K562 (cell line): ENCODE measurements around the gene DNAJB12. TPM values are rescaled to one million over a fixed set of nuclear protein-coding genes. Genes with fewer than 3 reads are reported as not detected.

ENCODE experiments used
- CCNT2 ChIP-seq: IDR thresholded peaks from 2 replicates; pipeline ENCODE4 v1.6.1; 2011; ENCODE audit warnings: borderline replicate concordance, low read depth, mild to moderate bottlenecking, moderate library complexity, mixed read lengths, low read length; ENCODE audit not compliant: insufficient read length; ENCODE audit errors: extremely low read depth
- GATA2 ChIP-seq: sonication (generic); formaldehyde crosslinking; IDR thresholded peaks from 2 replicates; pipeline ENCODE4 v1.4.0; 2020; ENCODE audit warnings: mild to moderate bottlenecking, missing genetic modification reagents
- GTF2F1 ChIP-seq: IDR thresholded peaks from 2 replicates; pipeline ENCODE4 v1.6.1; 2011; ENCODE audit warnings: low read depth, low read length, improper control_type of control experiment
- JUN ChIP-seq, 2 experiments: sonication (generic) in 1 of 2; formaldehyde crosslinking in 1 of 2; IDR thresholded peaks; 2 replicates each; pipeline versions ENCODE4 v1.6.1 to v1.8.0; 2012 to 2022; ENCODE audit warnings: borderline replicate concordance in 2 of 2, mild to moderate bottlenecking in 2 of 2, improper control_type of control experiment in 1 of 2, low read depth in 1 of 2, low read length in 1 of 2, missing genetic modification reagents in 1 of 2
- PATZ1 ChIP-seq: fragments of 250-450 bp; sonication (Bioruptor Pico); IDR thresholded peaks from 2 replicates; pipeline ENCODE4 v1.5.0; 2020; ENCODE audit warnings: mild to moderate bottlenecking, borderline replicate concordance
- SAFB2 ChIP-seq: fragments of 200-400 bp; formaldehyde crosslinking; IDR thresholded peaks from 2 replicates; pipeline ENCODE4 v1.6.1; 2018; ENCODE audit warnings: borderline replicate concordance, low read length, low read depth, moderate library complexity; ENCODE audit not compliant: severe bottlenecking
- TOE1 ChIP-seq, 2 experiments: fragments of 450-650 bp in 1 of 2; sonication (generic) in 1 of 2; formaldehyde crosslinking in 1 of 2; IDR thresholded peaks; 2 replicates each; pipeline versions ENCODE4 v1.7.1 to v1.8.0; 2016 to 2022; ENCODE audit warnings: borderline replicate concordance in 2 of 2, mild to moderate bottlenecking in 2 of 2, antibody characterized with exemption in 1 of 2, inconsistent platforms in 1 of 2, low read depth in 1 of 2, missing genetic modification reagents in 1 of 2, moderate library complexity in 1 of 2
- ZNF274 ChIP-seq: IDR thresholded peaks from 2 replicates; pipeline ENCODE4 v1.6.1; 2011; ENCODE audit warnings: low read depth, mild to moderate bottlenecking, low read length, moderate library complexity, borderline replicate concordance
- ZNF668 ChIP-seq: fragments of 250-450 bp; sonication (Bioruptor Pico); IDR thresholded peaks from 2 replicates; pipeline ENCODE4 v1.8.0; 2022; ENCODE audit warnings: mild to moderate bottlenecking, inconsistent platforms
- ZSCAN29 ChIP-seq: fragments of 450-650 bp; IDR thresholded peaks from 2 replicates; pipeline ENCODE4 v1.6.1; 2017
- polyA plus RNA-seq, 8 experiments: library from polyadenylated mRNA; depleted of rRNA in 4 of 8; stranded (reverse) in 5 of 8; unstranded in 3 of 8; fragments of >200 nt; fragmentation: Nextera tagmentation in 2 of 8; fragmentation: Illumina TruSeq in 1 of 8; extraction: Ambion mirVana in 2 of 8; extraction: Trizol in 1 of 8; gene quantifications; 2 replicates each; pipeline versions ENCODE4 v1.2.1 to v1.2.3, GENCODE V29; 2011 to 2014; ENCODE audit warnings: inconsistent platforms in 1 of 8, missing spikeins in 1 of 8
- total RNA-seq, 7 experiments: library from RNA; depleted of rRNA in 6 of 7; stranded (reverse); fragments of >200 nt in 6 of 7; fragmentation: Illumina TruSeq in 2 of 7; extraction: Trizol in 2 of 7; gene quantifications; 2 replicates each; pipeline versions ENCODE4 v1.2.1 to v1.2.3, GENCODE V29; 2011 to 2021; ENCODE audit warnings: low replicate concordance in 1 of 7
- TF ChIP-seq, protein P1 (sequence below): sonication (generic); formaldehyde crosslinking; IDR thresholded peaks from 2 replicates; pipeline ENCODE4 v1.8.1; 2023; ENCODE audit warnings: mild to moderate bottlenecking, missing genetic modification reagents
- TF ChIP-seq, protein P2 (sequence below): fragments of 150-350 bp; conservative IDR thresholded peaks from 2 replicates; pipeline ENCODE4 v1.6.1; 2014; ENCODE audit warnings: low read length
- TF ChIP-seq, protein P3 (sequence below), 2 experiments: fragments of 450-650 bp in 1 of 2; sonication (generic) in 1 of 2; formaldehyde crosslinking in 1 of 2; IDR thresholded peaks in 1 of 2; conservative IDR thresholded peaks in 1 of 2; 2 replicates each; pipeline versions ENCODE4 v1.6.1 to v1.8.1; 2016 to 2023; ENCODE audit warnings: mild to moderate bottlenecking in 2 of 2, moderate library complexity in 2 of 2, inconsistent platforms in 1 of 2, missing genetic modification reagents in 1 of 2
- TF ChIP-seq, protein P4 (sequence below): fragments of 250-450 bp; sonication (Bioruptor Pico); IDR thresholded peaks from 2 replicates; pipeline ENCODE4 v1.9.0; 2021; ENCODE audit warnings: mild to moderate bottlenecking, inconsistent platforms

The DNAJB12 gene
- total and polyA plus RNA-seq, 9 of the 15 experiments (the other 6 are each of a cell fraction or from before 2014, with no cell fraction given) = 3.5 to 31.5 (median 20.3) TPM

DNA sequence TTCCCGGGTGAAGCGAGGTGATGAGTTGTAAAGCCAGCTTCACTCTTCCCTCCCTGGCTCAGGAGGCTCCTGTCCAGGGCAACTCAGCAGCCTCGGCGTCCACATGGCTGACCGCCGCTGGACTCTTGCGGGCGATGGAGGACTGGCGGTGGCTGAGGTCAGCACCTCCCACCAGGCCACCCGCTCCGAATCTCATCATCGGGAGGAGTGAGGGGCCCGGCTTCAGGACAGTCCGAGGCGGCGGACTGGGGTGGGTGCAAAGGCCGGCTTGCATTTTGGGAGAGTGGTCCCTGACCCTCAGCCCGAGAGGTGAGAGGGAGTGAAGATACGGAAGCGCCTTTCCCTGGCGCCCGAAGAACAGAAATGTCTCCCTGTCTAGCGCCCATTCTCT, 759 bp downstream of the DNAJB12 start (continued):
- no peak for TF ChIP-seq GTF2F1
- peak; percentile 53; the same call in 1 of the 2 replicates for TF ChIP-seq TOE1 (IDR thresholded peaks at IDR 0.05; ENCODE audit: borderline replicate concordance)
- TF ChIP-seq TOE1 (CRISPR knock-in tag; IDR thresholded peaks at IDR 0.05; ENCODE audit: borderline replicate concordance, low read depth) = no peak
- no peak for TF ChIP-seq ZNF668 (CRISPR knock-in tag)
- 0 out of 2 replicates have a peak, but pooled peaks have one; percentile 17 for TF ChIP-seq PATZ1 (CRISPR knock-in tag)
- TF ChIP-seq SAFB2 = no peak
- no peak for TF ChIP-seq CCNT2
- TF ChIP-seq GATA2 (CRISPR knock-in tag) = no peak
- no peak for TF ChIP-seq ZNF274
- TF ChIP-seq JUN (IDR thresholded peaks at IDR 0.05; ENCODE audit: borderline replicate concordance, low read depth, low read length) = no peak
- 0 out of 2 replicates have a peak, but pooled peaks have one; percentile 61 for TF ChIP-seq JUN (CRISPR knock-in tag; IDR thresholded peaks at IDR 0.05; ENCODE audit: borderline replicate concordance)
- TF ChIP-seq ZSCAN29 = 0 out of 2 replicates have a peak, but pooled peaks have one; percentile 37
- TF ChIP-seq, protein P1, sequence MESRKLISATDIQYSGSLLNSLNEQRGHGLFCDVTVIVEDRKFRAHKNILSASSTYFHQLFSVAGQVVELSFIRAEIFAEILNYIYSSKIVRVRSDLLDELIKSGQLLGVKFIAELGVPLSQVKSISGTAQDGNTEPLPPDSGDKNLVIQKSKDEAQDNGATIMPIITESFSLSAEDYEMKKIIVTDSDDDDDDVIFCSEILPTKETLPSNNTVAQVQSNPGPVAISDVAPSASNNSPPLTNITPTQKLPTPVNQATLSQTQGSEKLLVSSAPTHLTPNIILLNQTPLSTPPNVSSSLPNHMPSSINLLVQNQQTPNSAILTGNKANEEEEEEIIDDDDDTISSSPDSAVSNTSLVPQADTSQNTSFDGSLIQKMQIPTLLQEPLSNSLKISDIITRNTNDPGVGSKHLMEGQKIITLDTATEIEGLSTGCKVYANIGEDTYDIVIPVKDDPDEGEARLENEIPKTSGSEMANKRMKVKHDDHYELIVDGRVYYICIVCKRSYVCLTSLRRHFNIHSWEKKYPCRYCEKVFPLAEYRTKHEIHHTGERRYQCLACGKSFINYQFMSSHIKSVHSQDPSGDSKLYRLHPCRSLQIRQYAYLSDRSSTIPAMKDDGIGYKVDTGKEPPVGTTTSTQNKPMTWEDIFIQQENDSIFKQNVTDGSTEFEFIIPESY = no peak
- TF ChIP-seq, protein P2, sequence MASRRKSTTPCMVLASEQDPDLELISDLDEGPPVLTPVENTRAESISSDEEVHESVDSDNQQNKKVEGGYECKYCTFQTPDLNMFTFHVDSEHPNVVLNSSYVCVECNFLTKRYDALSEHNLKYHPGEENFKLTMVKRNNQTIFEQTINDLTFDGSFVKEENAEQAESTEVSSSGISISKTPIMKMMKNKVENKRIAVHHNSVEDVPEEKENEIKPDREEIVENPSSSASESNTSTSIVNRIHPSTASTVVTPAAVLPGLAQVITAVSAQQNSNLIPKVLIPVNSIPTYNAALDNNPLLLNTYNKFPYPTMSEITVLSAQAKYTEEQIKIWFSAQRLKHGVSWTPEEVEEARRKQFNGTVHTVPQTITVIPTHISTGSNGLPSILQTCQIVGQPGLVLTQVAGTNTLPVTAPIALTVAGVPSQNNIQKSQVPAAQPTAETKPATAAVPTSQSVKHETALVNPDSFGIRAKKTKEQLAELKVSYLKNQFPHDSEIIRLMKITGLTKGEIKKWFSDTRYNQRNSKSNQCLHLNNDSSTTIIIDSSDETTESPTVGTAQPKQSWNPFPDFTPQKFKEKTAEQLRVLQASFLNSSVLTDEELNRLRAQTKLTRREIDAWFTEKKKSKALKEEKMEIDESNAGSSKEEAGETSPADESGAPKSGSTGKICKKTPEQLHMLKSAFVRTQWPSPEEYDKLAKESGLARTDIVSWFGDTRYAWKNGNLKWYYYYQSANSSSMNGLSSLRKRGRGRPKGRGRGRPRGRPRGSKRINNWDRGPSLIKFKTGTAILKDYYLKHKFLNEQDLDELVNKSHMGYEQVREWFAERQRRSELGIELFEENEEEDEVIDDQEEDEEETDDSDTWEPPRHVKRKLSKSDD = no peak
- TF ChIP-seq, protein P3, sequence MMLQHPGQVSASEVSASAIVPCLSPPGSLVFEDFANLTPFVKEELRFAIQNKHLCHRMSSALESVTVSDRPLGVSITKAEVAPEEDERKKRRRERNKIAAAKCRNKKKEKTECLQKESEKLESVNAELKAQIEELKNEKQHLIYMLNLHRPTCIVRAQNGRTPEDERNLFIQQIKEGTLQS (IDR thresholded peaks at IDR 0.05) = no peak
- TF ChIP-seq, protein P3 (CRISPR knock-in tag; conservative IDR thresholded peaks at IDR 0.05) = no peak
- TF ChIP-seq, protein P4, sequence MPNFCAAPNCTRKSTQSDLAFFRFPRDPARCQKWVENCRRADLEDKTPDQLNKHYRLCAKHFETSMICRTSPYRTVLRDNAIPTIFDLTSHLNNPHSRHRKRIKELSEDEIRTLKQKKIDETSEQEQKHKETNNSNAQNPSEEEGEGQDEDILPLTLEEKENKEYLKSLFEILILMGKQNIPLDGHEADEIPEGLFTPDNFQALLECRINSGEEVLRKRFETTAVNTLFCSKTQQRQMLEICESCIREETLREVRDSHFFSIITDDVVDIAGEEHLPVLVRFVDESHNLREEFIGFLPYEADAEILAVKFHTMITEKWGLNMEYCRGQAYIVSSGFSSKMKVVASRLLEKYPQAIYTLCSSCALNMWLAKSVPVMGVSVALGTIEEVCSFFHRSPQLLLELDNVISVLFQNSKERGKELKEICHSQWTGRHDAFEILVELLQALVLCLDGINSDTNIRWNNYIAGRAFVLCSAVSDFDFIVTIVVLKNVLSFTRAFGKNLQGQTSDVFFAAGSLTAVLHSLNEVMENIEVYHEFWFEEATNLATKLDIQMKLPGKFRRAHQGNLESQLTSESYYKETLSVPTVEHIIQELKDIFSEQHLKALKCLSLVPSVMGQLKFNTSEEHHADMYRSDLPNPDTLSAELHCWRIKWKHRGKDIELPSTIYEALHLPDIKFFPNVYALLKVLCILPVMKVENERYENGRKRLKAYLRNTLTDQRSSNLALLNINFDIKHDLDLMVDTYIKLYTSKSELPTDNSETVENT (CRISPR knock-in tag) = no peak
